WTC11 (cell line): ENCODE data around the gene FRMD4A.

Experiments used
- ATF2 ChIP-seq: sonication (generic); formaldehyde crosslinking; IDR thresholded peaks from 2 replicates; pipeline ENCODE4 v1.8.1; 2022; ENCODE audit warnings: low read depth, missing genetic modification reagents, borderline replicate concordance
- CREB1 ChIP-seq: sonication (generic); formaldehyde crosslinking; IDR thresholded peaks from 2 replicates; pipeline ENCODE4 v1.8.0; 2023; ENCODE audit warnings: mild to moderate bottlenecking, missing genetic modification reagents
- CTCF ChIP-seq: fragments of 200-600 bp; IDR thresholded peaks from 2 replicates; pipeline ENCODE4 v1.8.0; 2022; ENCODE audit warnings: antibody characterized with exemption
- ETV6 ChIP-seq: sonication (generic); formaldehyde crosslinking; IDR thresholded peaks from 2 replicates; pipeline ENCODE4 v1.8.1; 2022; ENCODE audit warnings: mild to moderate bottlenecking, missing genetic modification reagents
- FOXP4 ChIP-seq: sonication (generic); formaldehyde crosslinking; IDR thresholded peaks from 2 replicates; pipeline ENCODE4 v1.8.0; 2022; ENCODE audit warnings: mild to moderate bottlenecking, missing genetic modification reagents
- NR3C1 ChIP-seq: sonication (generic); formaldehyde crosslinking; conservative IDR thresholded peaks from 2 replicates; pipeline ENCODE4 v1.8.1; 2023; ENCODE audit warnings: low read depth, mild to moderate bottlenecking, missing genetic modification reagents
- PREB ChIP-seq: sonication (generic); formaldehyde crosslinking; IDR thresholded peaks from 2 replicates; pipeline ENCODE4 v1.8.1; 2022; ENCODE audit warnings: mild to moderate bottlenecking, missing genetic modification reagents, moderate library complexity, borderline replicate concordance
- PRRX2 ChIP-seq: fragments of 250-450 bp; sonication (Bioruptor Pico); IDR thresholded peaks from 2 replicates; pipeline ENCODE4 v1.8.0; 2021; ENCODE audit warnings: mild to moderate bottlenecking
- RELA ChIP-seq: sonication (generic); formaldehyde crosslinking; IDR thresholded peaks from 2 replicates; pipeline ENCODE4 v1.8.1; 2022; ENCODE audit warnings: missing genetic modification reagents, mild to moderate bottlenecking, borderline replicate concordance
- SMAD3 ChIP-seq: sonication (generic); formaldehyde crosslinking; IDR thresholded peaks from 2 replicates; pipeline ENCODE4 v1.8.0; 2022; ENCODE audit warnings: missing genetic modification reagents, mild to moderate bottlenecking, borderline replicate concordance
- ZNF416 ChIP-seq: fragments of 250-450 bp; sonication (Bioruptor Pico); IDR thresholded peaks from 2 replicates; pipeline ENCODE4 v1.9.0; 2021; ENCODE audit warnings: mild to moderate bottlenecking, inconsistent platforms

- TF ChIP-seq PRRX2, result no peak
- TF ChIP-seq ETV6 (CRISPR knock-in tag), result no peak
- no peak for TF ChIP-seq NR3C1 (CRISPR knock-in tag)
- TF ChIP-seq CREB1 (CRISPR knock-in tag), result no peak
- no peak for TF ChIP-seq SMAD3 (CRISPR knock-in tag)
- no peak for TF ChIP-seq RELA (CRISPR knock-in tag)
- TF ChIP-seq CTCF, result no peak
- TF ChIP-seq ATF2 (CRISPR knock-in tag), result no peak
- no peak for TF ChIP-seq ZNF416 (CRISPR knock-in tag)
- no peak for TF ChIP-seq PREB (CRISPR knock-in tag)
- no peak for TF ChIP-seq FOXP4 (CRISPR knock-in tag)
Observed at GRCh38 chr10:13633689-13634088, 697.0 kb downstream of the FRMD4A start.
